Liver (tissue), 9 donors: Measurements from ENCODE around the gene FOXK1. TPM values are rescaled to one million over a fixed set of nuclear protein-coding genes. Genes with fewer than 3 reads are reported as not detected.

Source experiments
- DNase-seq: peaks from one replicate; pipeline ENCODE4 v3.0.0-alpha.2; 2017; ENCODE audit warnings: low spot score
- H3K27ac ChIP-seq, 2 donors: one replicate each; pipeline ENCODE4 v1.7.0; 2013; ENCODE audit warnings: inconsistent platforms in 2 of 2, low read length in 2 of 2, control low read depth in 1 of 2, low read depth in 1 of 2, mild to moderate bottlenecking in 1 of 2
- H3K27me3 ChIP-seq, 4 donors: one replicate each; pipeline versions ENCODE4 v1.6.1 to v1.7.0; 2013; ENCODE audit warnings: low read length in 3 of 4, inconsistent platforms in 1 of 4, mild to moderate bottlenecking in 1 of 4, moderate library complexity in 1 of 4; ENCODE audit not compliant: control insufficient read depth in 4 of 4, insufficient read depth in 4 of 4
- H3K36me3 ChIP-seq, 4 donors: one replicate each; pipeline versions ENCODE4 v1.6.1 to v1.7.0; 2013; ENCODE audit warnings: low read length in 3 of 4, mild to moderate bottlenecking in 3 of 4, low read depth in 1 of 4, moderate library complexity in 1 of 4; ENCODE audit not compliant: control insufficient read depth in 4 of 4, insufficient read depth in 3 of 4
- H3K4me1 ChIP-seq, 4 donors: one replicate each; pipeline versions ENCODE4 v1.6.1 to v1.7.0; 2013; ENCODE audit warnings: low read length in 3 of 4, mild to moderate bottlenecking in 3 of 4, moderate library complexity in 1 of 4; ENCODE audit not compliant: control insufficient read depth in 4 of 4, insufficient read depth in 4 of 4
- H3K4me3 ChIP-seq, 3 donors: one replicate each; pipeline versions ENCODE4 v1.6.1 to v1.7.0; 2013; ENCODE audit warnings: low read length in 3 of 3, control low read depth in 1 of 3, low read depth in 1 of 3, mild to moderate bottlenecking in 1 of 3
- H3K9ac ChIP-seq, 2 donors: one replicate each; pipeline ENCODE4 v1.7.0; 2013; ENCODE audit warnings: low read length in 2 of 2, mild to moderate bottlenecking in 2 of 2, moderate library complexity in 2 of 2, control low read depth in 1 of 2, low read depth in 1 of 2
- H3K9me3 ChIP-seq, 4 donors: one replicate each; pipeline versions ENCODE4 v1.6.1 to v1.7.0; 2013; ENCODE audit warnings: low read length in 3 of 4; ENCODE audit not compliant: control insufficient read depth in 4 of 4
- CTCF ChIP-seq: fragments of 150-350 bp; IDR thresholded peaks from 2 replicates; pipeline ENCODE4 v1.5.1; 2017; ENCODE audit warnings: improper control_type of control experiment, low read depth, low read length; ENCODE audit not compliant: missing input control
- EGR1 ChIP-seq, 2 donors: IDR thresholded peaks; 2 replicates each; pipeline ENCODE4 v1.6.1; 2016 to 2018; ENCODE audit warnings: antibody characterized with exemption in 2 of 2, low read depth in 2 of 2
- FOXA1 ChIP-seq: IDR thresholded peaks from 2 replicates; pipeline ENCODE4 v1.6.1; 2016; ENCODE audit warnings: antibody characterized with exemption
- FOXA2 ChIP-seq: IDR thresholded peaks from 2 replicates; pipeline ENCODE4 v1.6.1; 2016; ENCODE audit warnings: antibody characterized with exemption
- GABPA ChIP-seq, 2 donors: IDR thresholded peaks in 1 of 2; conservative IDR thresholded peaks in 1 of 2; 2 replicates each; pipeline ENCODE4 v1.6.1; 2016; ENCODE audit warnings: antibody characterized with exemption in 2 of 2, mild to moderate bottlenecking in 1 of 2, moderate library complexity in 1 of 2
- HNF4A ChIP-seq, 2 donors: conservative IDR thresholded peaks; 2 replicates each; pipeline ENCODE4 v1.6.1; 2016; ENCODE audit warnings: antibody characterized with exemption in 2 of 2, mild to moderate bottlenecking in 2 of 2
- HNF4G ChIP-seq: IDR thresholded peaks from 2 replicates; pipeline ENCODE4 v1.6.1; 2016; ENCODE audit warnings: antibody characterized with exemption
- JUND ChIP-seq, 2 donors: IDR thresholded peaks; 2 replicates each; pipeline ENCODE4 v1.6.1; 2016; ENCODE audit warnings: antibody characterized with exemption in 2 of 2
- NR2F2 ChIP-seq: IDR thresholded peaks from 2 replicates; pipeline ENCODE4 v1.6.1; 2016; ENCODE audit warnings: antibody characterized with exemption
- RAD21 ChIP-seq, 2 donors: IDR thresholded peaks; 2 replicates each; pipeline ENCODE4 v1.6.1; 2016; ENCODE audit warnings: antibody characterized with exemption in 2 of 2, mild to moderate bottlenecking in 2 of 2
- REST ChIP-seq: IDR thresholded peaks from 2 replicates; pipeline ENCODE4 v1.6.1; 2016; ENCODE audit warnings: antibody characterized with exemption, mild to moderate bottlenecking
- RXRA ChIP-seq, 2 donors: IDR thresholded peaks; 2 replicates each; pipeline ENCODE4 v1.6.1; 2017 to 2018; ENCODE audit warnings: antibody characterized with exemption in 2 of 2, mild to moderate bottlenecking in 1 of 2
- SP1 ChIP-seq: IDR thresholded peaks from 2 replicates; pipeline ENCODE4 v1.6.1; 2018; ENCODE audit warnings: antibody characterized with exemption, mild to moderate bottlenecking
- TAF1 ChIP-seq: conservative IDR thresholded peaks from 2 replicates; pipeline ENCODE4 v1.6.1; 2016; ENCODE audit warnings: antibody characterized with exemption, mild to moderate bottlenecking
- YY1 ChIP-seq: IDR thresholded peaks from 2 replicates; pipeline ENCODE4 v1.6.1; 2016; ENCODE audit warnings: antibody characterized with exemption, mild to moderate bottlenecking
- WGBS: extraction: QIAGEN DNeasy Blood & Tissue Kit; methylation state at CpG from one replicate; pipeline ENCODE4 v1.1.7; 2013; 5-methylcytosine and 5-hydroxymethylcytosine counted together
- polyA plus RNA-seq, 2 donors: library from polyadenylated mRNA; stranded (reverse) in 1 of 2; unstranded in 1 of 2; fragments of 200-250 nt in 1 of 2; fragments of >200 nt in 1 of 2; fragmentation: Nextera tagmentation in 1 of 2; extraction: Ambion mirVana in 1 of 2; gene quantifications; one replicate each; pipeline versions ENCODE4 v1.2.1 to v1.2.3, GENCODE V29; 2013 to 2015
- total RNA-seq, 2 donors: library from RNA; depleted of rRNA; stranded (reverse); fragments of >200 nt; gene quantifications; one replicate each; pipeline ENCODE4 v1.2.3, GENCODE V29; 2014
- TF ChIP-seq, protein P1 (sequence below): IDR thresholded peaks from 2 replicates; pipeline ENCODE4 v1.6.1; 2016; ENCODE audit warnings: antibody characterized with exemption
- TF ChIP-seq, protein P2 (sequence below): IDR thresholded peaks from 2 replicates; pipeline ENCODE4 v1.6.1; 2016; ENCODE audit warnings: antibody characterized with exemption
- TF ChIP-seq, protein P3 (sequence below): IDR thresholded peaks from 2 replicates; pipeline ENCODE4 v1.6.1; 2016; ENCODE audit warnings: antibody characterized with exemption
- donor health status: healthy.
- donor health status: healthy.
- donor health status: healthy.
- donor health status: healthy.
- donor health status: healthy.

FOXK1 gene
- total and polyA plus RNA-seq, 4 donors, result 1.2 to 8.5 (median 4.4) TPM

DNA sequence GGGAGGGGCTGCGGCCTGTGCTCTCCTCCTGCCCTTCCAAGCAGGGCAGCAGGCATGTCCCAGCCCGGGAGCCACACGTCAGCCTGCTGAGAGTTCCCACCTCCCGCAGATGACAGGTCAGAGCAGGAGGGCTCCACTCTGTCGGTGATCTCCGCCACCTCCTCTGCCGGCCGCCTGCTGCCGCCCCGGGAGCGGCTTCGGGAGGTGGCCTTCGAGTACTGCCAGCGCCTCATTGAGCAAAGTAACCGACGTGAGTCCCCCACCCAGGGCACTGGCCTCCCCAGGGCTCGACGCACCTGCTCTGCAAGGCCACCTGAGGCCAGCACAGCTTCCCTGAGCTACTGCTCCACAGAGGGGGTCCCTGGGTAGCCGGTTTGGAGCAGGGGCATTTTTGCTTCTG lies 102.7 kb downstream of the FOXK1 start:
- Histone ChIP-seq H3K36me3 (peaks cover 20 to 87% (median 39%) of the 10 kb centered on the region in 4 donors), H3K4me3 (no peak overlapping the region), H3K9me3 (no peaks in the 10 kb centered on the region), H3K27me3 (no peaks in the 10 kb centered on the region), H3K4me1 (no peaks in the 10 kb centered on the region), H3K27ac (no peak overlapping the region), H3K9ac (no peak overlapping the region)
- WGBS, result 95% methylated on average over 19 of the region's 19 CpGs
- DNase-seq, result no peak
- no peak for TF ChIP-seq JUND (IDR thresholded peaks at IDR 0.05)
- no peak for TF ChIP-seq CTCF
- TF ChIP-seq GABPA (IDR thresholded peaks at IDR 0.05 in 1 of 2, conservative IDR thresholded peaks at IDR 0.05 in 1 of 2), result no peak
- TF ChIP-seq HNF4G, result no peak
- TF ChIP-seq, protein P1, sequence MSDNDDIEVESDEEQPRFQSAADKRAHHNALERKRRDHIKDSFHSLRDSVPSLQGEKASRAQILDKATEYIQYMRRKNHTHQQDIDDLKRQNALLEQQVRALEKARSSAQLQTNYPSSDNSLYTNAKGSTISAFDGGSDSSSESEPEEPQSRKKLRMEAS, result no peak
- TF ChIP-seq YY1, result no peak
- TF ChIP-seq TAF1, result no peak
- no peak for TF ChIP-seq SP1
- no peak for TF ChIP-seq RAD21 (IDR thresholded peaks at IDR 0.05)
- TF ChIP-seq FOXA2, result no peak
- TF ChIP-seq HNF4A (conservative IDR thresholded peaks at IDR 0.05), result no peak
- no peak for TF ChIP-seq RXRA (IDR thresholded peaks at IDR 0.05)
- TF ChIP-seq, protein P2, sequence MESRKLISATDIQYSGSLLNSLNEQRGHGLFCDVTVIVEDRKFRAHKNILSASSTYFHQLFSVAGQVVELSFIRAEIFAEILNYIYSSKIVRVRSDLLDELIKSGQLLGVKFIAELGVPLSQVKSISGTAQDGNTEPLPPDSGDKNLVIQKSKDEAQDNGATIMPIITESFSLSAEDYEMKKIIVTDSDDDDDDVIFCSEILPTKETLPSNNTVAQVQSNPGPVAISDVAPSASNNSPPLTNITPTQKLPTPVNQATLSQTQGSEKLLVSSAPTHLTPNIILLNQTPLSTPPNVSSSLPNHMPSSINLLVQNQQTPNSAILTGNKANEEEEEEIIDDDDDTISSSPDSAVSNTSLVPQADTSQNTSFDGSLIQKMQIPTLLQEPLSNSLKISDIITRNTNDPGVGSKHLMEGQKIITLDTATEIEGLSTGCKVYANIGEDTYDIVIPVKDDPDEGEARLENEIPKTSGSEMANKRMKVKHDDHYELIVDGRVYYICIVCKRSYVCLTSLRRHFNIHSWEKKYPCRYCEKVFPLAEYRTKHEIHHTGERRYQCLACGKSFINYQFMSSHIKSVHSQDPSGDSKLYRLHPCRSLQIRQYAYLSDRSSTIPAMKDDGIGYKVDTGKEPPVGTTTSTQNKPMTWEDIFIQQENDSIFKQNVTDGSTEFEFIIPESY, result no peak
- no peak for TF ChIP-seq EGR1 (IDR thresholded peaks at IDR 0.05; ENCODE audit: low read depth in 2 of 2)
- no peak for TF ChIP-seq REST
- TF ChIP-seq FOXA1, result no peak
- TF ChIP-seq, protein P3, sequence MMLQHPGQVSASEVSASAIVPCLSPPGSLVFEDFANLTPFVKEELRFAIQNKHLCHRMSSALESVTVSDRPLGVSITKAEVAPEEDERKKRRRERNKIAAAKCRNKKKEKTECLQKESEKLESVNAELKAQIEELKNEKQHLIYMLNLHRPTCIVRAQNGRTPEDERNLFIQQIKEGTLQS, result no peak
- no peak for TF ChIP-seq NR2F2
